Skin of body (tissue), 2 donors: Measurements from ENCODE around the gene RUNX2. TPM values are rescaled to one million over a fixed set of nuclear protein-coding genes. Genes with fewer than 3 reads are reported as not detected.

Source experiments
- DNase-seq: peaks from one replicate; lab custom pipeline; 2025; lab: John Stamatoyannopoulos, UW
- total RNA-seq: library from RNA; depleted of rRNA; stranded (reverse); fragments of >200 nt; gene quantifications from one replicate; pipeline ENCODE4 v1.2.3, GENCODE V29; 2014

RUNX2 gene
- total RNA-seq, 1 donor from 2014 or later = 2.9 TPM

DNA sequence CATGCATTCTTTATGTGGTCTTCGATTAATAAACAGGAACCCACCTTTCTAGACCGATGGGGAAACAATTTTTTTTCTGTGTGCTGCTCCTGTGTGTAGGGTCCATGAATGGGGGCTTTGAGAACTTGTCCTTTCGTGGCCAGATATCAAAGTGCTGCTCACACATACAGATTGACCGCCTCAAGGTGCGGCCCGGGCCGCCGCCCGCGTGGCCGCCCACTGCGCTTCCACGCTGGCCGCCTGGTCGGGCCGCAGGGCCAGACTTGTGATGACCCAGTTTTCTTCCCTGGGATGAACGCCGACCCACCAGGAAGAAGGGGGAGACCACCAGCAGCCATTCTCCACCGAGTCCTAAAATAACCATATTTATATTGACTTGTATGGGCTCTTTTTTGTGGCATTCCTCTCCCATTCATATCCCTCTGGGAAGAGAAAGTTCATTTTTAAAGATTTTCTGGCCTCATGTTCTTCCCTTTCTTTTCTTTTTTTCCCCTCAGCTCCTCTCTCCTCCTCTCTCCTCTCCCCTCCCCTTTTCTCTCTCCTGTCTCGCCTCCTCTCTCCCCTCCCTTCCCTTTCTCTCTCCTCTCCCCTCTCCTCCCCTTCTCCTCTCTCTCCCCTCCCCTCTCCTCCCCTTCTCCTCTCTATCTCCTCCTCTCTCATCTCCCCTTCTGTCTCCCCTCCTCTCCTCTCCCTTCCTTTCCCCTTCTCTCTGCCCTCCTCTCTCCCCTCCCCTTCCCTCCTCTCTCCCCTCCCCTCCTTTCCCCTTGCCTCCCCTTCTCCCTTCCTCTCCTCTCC, 314.4 kb downstream of the RUNX2 start:
- DNase-seq = no peak

DNA sequence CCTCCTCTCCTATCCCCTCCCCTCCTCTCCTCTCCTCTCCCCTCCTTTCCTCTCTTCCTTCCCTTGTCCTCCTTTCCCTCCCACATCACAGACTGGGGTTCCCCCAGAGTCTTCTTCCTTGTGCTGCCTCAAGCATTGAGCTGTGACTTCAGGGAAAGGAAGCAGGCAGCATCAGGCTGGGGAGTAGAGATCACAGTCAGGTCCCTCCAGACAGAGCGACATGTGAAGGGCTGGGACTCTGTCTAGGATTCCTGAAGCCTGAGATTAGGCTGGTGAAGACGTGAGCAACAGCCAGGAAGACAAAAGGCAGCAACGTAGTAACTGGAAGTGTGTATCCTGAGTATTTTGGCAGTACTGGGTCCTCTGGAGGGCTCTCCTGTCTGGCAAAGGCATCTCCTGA, 315.0 kb downstream of the RUNX2 start:
- no peak for DNase-seq

DNA sequence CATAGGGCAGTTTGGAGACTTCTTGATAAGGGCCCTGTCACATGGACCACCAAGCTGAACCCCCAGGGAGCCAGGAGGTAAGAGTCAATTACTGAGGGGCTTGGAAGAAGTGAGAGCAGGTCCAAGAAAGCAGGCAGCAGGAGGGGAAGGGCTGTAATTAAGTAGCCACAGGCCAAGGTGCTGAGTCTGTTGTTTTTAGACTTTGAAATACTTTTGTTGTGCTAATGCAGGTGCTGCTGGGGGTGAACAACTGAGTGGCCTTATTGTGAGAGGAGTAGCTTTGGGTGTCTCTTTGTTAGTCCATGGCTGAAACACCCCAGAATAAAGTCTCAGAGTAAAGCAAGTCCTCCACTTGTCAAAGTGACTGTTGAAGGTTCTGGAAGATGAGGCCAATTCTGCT, 316.6 kb downstream of the RUNX2 start:
- no peak for DNase-seq

DNA sequence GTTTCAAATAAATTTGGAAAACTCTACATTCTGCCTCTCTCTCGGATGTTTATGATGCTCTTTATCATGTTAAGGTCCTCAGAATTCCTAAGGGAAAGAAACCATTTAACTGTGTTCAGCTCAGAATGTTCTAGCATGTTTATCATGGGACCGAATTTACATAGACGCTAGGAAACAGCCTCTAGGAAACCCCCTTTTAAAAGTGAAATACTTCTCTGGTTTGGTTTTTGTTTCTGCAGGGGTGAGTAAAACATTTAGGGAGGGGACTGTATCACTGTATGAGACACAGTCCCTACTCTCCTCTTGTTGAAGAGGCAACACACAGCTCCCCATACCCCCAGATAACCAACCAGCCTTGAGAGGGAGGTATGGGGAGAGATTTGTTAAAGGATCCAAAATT, 317.2 kb downstream of the RUNX2 start:
- DNase-seq = no peak

DNA sequence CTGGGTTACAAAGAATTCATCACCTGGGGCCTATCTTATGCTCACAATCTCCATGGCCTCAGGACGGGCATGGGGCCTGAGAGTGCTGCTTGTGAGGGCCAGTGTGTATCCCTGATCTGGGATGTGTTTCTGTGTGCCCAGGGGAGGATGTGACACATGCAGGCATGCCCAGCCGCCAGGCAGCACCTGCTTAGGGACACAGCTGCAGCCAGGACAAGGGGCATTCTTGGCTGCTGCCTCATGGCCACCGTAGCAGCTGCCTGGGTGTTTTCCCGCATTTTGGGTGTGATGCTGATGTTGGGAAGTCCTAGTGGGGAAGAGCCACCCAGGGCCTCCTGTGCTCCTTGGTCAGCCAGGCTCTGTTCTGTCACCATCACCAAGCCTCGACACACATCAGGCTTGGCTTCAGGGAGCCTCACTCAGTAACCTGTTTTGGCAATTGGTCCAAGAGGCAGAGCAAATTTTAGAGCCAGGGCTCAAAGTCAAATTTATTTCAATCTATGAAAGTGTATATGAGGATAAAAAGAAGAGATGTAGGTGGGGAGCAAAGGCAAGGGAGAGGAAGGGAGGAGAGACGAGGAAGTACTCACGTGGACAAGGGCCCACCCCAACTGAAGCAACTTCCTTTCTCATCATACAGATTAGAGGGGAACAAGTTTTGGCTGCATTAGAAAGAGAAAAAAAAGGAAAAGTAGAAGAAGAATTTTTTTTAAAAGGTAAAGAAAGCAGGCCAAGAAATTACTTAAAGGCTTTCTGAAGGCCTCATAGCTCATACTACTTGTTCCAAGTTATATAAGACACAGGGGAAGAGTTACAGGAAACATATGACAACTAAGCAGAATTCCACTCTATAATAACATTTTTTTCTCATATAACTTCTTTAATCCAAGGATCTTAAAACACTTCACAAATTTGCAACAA, 319.5 kb downstream of the RUNX2 start:
- no peak for DNase-seq

DNA sequence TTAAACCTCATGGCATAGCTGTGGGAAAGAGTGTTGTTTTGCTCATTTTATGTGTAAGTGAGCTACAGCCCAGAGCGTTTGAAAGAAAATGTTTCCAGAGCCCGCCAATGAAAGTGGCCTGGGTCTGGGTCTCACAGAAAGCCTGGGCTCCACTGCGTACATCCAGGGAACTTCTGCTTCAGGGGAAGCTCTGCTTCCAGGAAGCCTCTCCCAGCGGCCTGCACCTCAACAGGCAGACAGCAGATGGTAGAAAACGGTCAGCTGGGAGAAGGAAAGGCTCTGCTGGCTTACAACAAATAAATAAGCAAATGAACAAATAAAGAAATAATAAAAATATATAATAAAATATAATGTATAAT, 320.1 kb downstream of the RUNX2 start:
- DNase-seq = no peak

DNA sequence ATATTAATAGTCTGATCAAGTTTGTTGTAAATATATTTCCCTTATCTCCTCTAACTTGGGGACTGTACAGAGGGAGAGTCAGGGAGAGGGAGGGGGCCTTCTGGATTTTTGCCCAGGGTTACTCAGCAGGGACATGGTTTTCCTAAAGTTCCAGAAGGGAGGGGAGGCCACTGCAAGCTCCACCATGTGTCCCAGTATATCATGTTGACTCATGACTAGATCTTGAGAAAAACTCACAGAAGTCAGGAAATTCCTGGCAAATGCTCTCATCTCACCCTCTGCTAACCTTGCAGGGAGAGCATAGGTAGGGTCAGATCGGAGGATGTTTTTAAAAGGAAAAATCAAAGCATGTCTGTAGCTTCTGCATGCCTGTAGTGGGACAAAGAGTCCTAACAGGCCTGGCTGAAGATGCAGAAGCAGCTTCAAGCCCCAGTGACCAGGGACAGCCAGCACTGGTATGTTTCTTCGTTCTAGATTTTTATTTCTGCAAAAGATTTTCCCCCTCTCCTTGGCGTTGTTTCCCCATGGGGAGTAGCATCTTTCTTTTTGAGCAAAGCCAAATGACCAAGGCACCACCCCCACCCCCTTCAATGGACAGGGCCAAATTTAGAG, 322.5 kb downstream of the RUNX2 start:
- no peak for DNase-seq

DNA sequence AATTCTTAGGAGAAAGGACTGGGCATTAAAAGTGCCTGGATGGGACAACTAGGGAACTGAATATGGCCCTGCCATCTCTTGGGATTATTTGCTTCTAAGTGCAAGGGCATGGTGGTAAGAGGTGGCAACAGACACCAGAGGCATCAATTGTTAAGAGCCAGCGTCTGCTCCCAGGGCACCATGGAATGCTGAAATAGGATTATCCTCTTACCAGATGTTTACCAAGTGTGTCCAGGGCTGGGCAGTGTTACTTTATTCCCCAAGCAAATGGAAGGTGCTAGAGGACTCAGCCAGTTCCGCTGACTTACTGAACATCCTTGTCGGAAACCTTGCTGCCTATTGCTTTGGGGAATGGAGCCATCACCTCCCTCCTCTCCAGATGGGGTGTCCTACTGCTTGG, 323.2 kb downstream of the RUNX2 start:
- no peak for DNase-seq

DNA sequence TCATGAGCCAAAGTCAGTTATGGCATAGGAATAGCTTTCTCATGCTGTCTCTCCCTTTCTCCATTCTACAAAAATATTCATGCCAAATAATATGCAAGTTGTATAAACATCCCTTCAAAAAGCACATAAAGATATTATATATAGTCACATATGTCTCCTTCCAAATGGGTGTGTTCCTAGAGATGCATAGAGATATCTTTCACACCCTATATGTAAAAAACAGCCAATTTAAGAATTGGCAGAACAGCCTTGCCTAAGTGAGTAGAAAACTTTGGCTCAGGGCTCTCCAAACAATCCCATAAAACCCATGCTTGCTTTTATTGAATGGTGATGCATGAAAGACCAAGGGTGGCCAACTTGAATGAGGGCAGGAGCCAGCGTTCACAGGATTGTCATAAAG, 324.3 kb downstream of the RUNX2 start:
- DNase-seq = no peak

DNA sequence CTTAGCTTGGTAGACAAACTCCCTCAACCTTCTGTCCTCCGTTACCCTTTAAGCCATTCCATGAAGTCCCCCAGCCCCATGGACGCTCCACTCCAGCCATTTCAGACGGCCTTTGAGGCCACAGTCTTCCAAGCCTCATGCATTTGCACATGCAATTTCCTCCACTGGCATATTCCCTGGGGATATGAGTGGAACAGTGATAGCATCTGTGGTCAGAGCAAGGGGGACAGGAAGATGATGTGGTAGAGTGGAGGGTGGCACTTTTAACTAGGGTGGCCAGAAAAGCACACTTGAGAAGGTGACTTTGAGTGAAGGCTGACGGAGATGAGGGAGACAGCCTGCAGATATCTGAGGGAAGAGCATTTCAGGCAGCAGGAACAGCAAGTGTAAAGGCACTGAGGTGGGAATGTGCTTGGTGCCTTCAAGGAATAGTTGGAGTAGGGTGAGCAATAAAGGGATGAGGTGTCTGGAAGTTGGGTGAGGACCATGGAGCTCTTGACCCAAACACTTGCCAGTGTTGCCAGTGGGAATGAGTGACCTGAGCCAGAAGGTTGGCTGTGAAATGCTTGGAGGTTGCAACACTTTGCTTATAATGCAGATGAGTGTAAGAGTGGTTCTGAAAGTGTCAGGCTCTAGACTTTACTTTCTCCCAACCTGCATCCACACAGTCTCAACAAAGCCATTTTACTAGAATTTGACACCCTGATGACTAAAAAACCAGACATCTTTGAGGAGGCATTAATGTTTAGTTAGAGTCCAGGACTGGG, 325.2 kb downstream of the RUNX2 start:
- DNase-seq = no peak

DNA sequence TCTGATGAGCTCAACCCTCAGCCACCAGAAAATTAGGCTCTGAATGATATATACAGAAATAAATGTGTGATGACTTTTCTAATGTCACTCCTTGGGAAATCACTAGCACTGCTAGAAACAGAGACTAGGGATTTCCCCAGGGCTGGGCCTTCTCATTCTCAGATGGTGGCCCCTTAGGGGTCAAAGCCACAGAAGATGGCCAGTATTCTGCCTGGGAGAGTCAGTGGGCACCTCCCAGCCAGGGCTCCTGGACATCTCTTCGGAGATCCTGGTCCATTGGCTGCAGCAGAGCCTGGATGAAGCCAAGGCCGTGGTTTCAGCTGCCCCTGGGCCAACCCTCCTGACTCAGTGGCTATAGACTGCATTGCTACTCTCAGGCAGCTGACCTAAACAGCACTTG, 326.5 kb downstream of the RUNX2 start:
- DNase-seq = no peak

DNA sequence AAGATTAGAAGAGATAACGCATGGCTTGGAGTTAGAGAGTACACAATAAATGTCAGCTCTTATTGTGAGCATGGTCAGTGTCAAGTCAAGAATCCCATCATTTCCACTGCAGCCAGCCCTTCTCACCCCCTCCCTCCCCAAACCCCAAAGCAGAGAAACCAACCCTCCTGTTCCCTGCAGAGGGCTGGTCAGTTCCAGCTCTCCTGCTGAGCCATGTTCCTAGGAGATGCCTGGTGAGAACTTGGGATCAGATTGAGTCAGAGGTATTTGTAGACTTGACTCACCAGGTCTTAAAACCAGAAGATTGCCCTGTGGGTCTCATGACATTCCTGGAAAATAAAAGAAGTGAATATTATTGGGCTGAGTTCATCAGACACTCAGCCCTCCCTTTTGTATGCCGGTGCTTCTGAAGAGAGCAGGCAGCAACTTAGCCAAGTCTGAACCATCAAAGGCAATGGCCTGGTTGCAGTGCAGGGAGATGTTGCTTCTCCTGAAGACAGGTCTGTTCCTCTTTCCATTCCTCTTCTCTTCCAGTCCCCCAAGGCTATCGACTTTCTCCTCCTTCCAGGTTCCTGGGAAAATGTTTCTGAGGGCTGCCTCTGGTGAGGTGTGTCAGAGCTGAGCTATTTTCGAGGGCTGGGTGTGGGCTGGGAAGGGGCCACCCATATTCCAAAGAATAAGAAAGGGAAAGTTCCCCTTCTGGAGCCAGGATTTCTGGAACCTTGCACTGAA, 327.8 kb downstream of the RUNX2 start:
- DNase-seq = no peak

DNA sequence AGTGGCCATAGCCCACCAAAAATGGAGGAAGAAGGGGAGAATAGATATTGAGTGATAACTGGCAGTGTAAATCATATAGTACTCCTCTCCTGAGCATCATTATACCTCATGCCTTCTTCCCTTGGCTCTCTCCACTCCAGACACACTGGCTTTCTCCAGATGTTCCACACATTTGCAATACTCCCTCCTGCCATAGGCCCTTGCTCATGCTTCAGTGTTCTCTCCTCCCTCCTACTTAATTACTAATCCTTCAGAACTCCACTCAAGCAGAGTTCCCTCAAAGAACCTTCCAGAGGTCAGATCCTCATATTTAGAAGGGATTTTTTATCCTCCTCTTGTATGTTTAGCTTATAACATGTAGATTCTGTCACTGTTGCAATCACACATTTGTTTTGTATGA, 329.1 kb downstream of the RUNX2 start:
- DNase-seq = no peak

DNA sequence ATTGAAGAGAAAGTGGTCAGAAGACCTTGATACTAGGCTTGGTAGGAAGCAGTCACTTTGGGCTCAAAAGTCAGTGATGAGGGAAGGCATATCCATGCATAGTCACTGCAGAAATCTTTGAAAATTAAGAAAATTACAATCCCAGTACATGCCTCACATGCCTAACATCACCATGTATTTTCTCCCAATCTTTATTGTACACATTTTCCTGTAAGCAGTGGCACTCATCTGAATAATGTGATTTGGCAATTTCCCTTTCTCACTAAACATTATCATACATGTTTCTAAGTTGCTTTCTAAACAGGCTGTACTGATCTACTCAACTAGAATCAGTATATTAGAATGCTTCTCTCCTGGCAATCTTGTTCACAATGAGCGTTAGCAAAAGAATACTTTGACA, 330.3 kb downstream of the RUNX2 start:
- no peak for DNase-seq

DNA sequence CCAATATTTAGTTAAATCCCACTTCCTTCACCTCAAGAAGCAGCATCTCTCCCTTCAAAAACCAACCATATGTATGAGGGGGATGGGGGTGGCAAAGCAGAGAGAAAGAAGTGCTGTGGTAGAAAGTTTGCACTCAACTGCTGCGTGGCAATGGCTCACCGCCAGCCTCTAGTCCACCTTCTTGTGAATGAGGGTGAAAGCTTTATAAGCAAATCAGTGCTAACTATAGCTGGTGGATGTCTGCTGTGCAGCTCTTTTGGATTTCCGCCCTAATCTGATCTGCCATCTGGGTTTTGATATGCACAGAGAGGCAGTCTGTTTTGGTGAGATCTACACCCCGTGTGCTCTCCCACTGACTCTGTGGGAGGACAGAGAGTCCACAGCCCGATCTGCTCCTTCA, 330.8 kb downstream of the RUNX2 start:
- DNase-seq = no peak

DNA sequence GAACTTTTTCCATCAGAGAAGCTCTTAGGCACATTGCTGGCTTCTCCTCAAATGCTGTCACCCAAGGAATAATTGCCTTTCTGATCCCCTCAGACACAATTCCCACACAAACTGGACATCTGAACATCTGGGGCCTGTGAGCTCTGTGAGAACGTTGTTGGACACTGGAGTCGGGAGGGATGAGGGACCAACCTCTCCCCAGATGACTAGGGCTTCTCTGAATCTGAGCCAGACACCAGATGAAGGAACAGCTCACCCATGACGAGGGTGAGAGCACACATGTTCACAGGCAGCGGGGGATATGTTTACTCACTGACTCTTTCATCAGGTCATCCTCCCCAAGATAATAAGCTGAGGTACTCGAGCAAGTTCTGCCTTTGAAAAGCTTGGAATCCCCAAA, 333.5 kb downstream of the RUNX2 start:
- no peak for DNase-seq

DNA sequence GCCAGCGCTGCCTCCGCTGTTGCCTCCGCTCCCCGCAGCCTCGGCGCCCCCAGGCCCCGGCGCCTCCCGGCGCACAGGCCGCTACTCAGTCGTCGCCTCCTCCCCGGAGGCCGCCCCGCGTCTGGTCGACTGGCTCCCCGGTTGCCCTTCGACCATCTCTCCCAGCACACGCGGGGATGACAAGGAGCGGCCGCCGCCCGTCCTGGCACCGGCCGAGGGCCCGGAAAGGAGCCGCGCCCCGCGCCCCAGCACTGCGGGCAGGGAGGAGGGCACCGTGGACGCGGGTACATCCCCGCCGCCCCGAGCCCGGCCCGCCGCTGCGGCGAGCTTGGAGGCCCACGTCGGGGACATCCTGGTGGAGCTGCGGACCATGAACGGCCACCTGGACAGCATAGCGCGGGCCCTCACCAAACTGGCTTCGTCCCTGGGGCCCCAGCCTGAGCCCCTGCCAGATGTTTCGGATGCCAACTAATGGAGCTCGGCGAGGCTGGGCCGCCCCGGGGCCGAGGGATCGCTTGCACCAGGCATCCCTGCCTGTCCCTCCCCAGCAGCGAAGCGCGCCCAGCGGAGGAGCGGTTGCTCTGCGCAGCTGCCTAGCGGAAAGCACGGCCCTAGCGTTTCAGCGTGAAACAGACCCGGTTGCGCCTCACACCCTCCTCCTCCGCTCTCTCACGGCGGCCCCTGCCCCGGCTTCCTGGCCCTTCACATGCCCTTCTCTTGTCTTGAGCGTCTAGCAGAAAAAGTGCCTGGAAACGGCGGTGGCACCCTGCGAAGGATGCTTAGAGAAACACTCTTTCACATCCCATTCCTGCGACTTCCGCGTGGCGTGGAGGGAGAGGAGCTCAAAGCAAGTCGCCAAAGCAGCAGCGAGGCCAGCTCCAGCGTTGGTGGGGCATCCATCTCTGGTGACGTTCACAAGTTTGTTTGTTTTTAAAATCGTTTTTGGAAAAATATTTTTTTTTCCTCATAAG, 335.4 kb downstream of the RUNX2 start:
- DNase-seq = no peak

DNA sequence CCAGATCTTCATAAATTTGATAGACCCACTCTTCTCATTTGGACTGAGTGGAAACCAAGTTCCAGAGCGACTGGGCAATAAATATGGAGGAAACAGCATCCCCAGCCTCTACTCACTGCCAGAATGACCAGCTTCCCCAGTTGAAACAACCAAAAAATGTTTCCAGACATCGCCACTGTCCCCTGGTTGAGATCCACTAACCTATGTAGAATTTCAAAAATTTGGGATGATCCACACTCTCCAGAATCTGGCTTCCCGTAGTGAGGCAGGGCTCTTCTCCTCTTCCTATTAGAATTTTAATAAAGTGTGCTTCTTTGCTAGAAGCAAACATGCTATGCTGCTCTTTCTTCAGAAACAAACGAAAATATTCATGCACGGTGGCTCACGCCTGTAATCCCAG, 336.6 kb downstream of the RUNX2 start:
- DNase-seq = no peak

DNA sequence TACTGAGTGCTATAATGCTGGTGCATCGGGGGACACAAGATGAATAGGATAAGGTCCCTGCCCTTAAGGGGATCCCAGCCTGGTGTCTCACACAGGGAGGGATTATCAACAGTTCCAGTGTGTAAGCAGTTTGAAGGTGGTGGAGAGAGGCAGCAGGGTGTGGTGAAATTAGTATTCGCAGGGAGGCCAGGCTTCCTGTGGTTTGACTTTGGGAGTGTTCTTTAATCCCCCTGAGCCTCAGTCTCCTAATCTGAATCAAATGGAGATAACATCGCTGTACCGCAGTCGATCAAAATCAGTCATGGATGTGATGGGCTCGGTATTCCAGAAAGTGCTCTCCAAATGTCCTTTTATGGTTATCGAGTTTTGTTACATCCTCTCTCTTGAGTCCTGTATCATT, 337.7 kb downstream of the RUNX2 start:
- no peak for DNase-seq

DNA sequence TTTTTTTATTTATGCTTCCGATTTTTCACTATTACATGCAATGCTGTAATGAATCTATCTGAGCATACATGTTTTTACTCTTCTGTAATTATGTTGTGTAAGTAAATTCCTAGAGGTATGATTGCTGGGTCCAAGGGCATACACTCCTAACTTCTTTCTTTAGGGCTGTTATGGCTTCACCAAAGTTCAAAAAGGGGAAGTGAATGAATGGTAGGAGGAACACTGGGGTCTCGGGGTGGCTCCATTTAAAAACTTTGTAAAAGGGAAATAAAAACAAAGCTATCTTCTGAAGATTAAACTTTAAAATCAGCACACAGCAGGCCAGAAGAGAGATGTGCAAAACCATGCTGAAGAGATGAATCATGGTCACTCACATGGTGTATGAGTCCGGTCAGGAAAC, 338.7 kb downstream of the RUNX2 start:
- no peak for DNase-seq
